Calu3 (cell line): ENCODE data around the gene SPRN. TPM values are rescaled to one million over a fixed set of nuclear protein-coding genes. Genes with fewer than 3 reads are reported as not detected.
"Not testable (repeated sequence)": the region's sequence is repeated elsewhere in the genome, so short reads cannot be mapped to it uniquely, and the experiment has no call there.

Experiments
- BruUV-seq: library from RNA; stranded (reverse); fragments of 400-500 nt; replicated peaks from 2 replicates; lab custom pipeline; 2021; lab: Mats Ljungman, UMichigan
- CTCF ChIA-PET: fragments of 300-600 bp; sonication (Branson Sonifier 250); formaldehyde crosslinking; loops from one replicate; lab custom pipeline; 2022; ENCODE audit warnings: antibody characterized with exemption; lab: Charles Lee
- DNase-seq: peaks from one replicate; pipeline ENCODE4 v3.0.0; 2022
- H3K27ac Mint-ChIP-seq: one replicate; pipeline ENCODE4 v1.8.0; 2022; ENCODE audit warnings: mixed read lengths; ENCODE audit not compliant: unreplicated experiment
- H3K27me3 Mint-ChIP-seq: one replicate; pipeline ENCODE4 v1.8.0; 2022; ENCODE audit warnings: mixed read lengths; ENCODE audit not compliant: unreplicated experiment
- H3K36me3 Mint-ChIP-seq: one replicate; pipeline ENCODE4 v1.8.0; 2022; ENCODE audit warnings: mild to moderate bottlenecking, moderate library complexity, mixed read lengths; ENCODE audit not compliant: insufficient read depth, unreplicated experiment
- H3K4me1 Mint-ChIP-seq: one replicate; pipeline ENCODE4 v1.8.0; 2022; ENCODE audit warnings: mild to moderate bottlenecking, low read depth, mixed read lengths; ENCODE audit not compliant: unreplicated experiment
- H3K4me3 Mint-ChIP-seq: one replicate; pipeline ENCODE4 v1.8.0; 2022; ENCODE audit warnings: mild to moderate bottlenecking, low read depth, moderate library complexity, mixed read lengths; ENCODE audit not compliant: unreplicated experiment
- H3K9me3 Mint-ChIP-seq: one replicate; pipeline ENCODE4 v1.8.0; 2022; ENCODE audit warnings: low read depth, mixed read lengths; ENCODE audit not compliant: unreplicated experiment
- intact Hi-C: fragments of 100-400 bp; cut with micrococcal nuclease; formaldehyde crosslinking; loops from one replicate; pipeline ENCODE4 v1.10.0; 2022; ENCODE audit not compliant: unreplicated experiment
- total RNA-seq: library from RNA; stranded (reverse); gene quantifications from 2 replicates; pipeline ENCODE4 v1.2.3, GENCODE V29; 2022
- TF ChIP-seq, protein P1 (sequence below): fragments of 200-600 bp; IDR thresholded peaks from one replicate; pipeline ENCODE4 v1.8.0; 2022; ENCODE audit warnings: antibody characterized with exemption; ENCODE audit not compliant: unreplicated experiment

The SPRN gene
- total RNA-seq, 1 experiment from 2014 or later: not detected

DNA sequence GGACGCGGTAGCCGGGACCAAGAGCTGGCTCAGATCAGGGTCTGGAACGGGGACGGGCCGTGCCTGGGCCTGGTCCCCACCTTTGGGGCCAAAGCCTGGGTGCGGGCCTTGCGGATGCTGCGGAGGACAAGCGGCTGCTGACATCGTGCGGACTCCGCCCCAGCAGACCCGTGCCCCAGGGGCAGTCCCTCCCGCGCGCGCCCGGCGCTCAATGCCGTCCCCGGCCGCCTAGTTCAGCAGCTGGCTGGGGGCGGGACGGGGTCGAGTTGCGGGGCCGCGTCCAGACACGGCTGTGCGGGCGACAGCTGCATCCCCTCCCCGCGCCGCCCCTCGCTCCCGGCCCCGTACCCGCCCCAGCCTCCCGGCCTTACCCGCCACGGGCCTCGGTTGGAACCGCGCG lies 323 bp downstream of the SPRN start:
- H3K4me3 Mint-ChIP-seq, H3K27me3 Mint-ChIP-seq, BruUV-seq, intact Hi-C loops, H3K27ac Mint-ChIP-seq, H3K9me3 Mint-ChIP-seq, H3K4me1 Mint-ChIP-seq, DNase-seq, CTCF ChIA-PET: not testable (repeated sequence)
- H3K36me3 Mint-ChIP-seq: peaks cover 14% of the 10 kb centered on the region

DNA sequence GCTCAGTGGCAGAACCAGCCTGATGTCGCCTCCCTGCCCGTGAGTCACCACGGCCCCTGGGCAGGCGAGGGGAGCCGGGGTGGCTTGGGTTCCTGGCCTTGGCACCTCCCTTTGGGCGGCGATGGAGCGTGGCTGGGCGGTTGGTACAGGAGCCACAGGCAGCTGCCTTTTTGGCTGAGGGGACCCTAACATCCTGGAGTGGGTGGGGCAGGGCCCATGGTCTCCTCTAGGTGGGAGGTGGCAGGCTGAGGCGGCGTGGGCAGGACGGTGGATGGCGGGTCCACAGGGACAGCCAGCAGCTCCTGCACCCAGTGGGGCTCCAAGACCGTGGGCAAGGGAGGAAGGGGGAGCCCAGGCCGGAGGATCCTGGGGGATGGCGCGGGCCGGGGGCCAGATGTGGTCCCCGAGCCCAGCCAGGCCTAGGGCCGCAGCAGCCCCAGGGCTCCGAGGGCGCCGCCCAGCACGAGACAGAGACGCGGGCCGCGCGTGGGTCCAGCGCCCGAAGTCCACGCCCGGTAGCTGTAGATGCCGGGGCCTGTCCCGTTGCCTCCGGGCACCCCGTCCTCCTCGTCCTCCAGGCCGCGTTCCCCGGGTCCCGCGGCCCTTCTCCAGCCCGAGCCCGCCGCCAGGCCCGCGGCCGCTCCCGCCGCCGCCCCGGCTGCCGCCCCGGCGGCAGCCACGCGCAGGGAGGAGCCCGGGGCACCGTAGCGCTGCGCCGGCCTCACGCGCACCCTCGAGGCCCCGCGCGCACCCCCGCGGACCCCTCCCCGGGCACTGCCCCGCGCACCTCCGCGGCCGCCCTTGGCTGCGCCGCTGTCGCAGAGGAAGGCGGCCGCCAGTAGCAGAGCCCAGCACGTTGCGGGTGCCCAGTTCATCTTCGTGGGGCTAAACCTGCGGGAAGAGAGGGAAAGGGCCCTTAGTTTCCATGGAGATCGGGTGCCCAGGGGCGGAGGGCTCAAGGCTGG lies 1.3 kb downstream of the SPRN start:
- CTCF ChIA-PET: no interaction called here
- H3K36me3 Mint-ChIP-seq: peaks cover 14% of the 10 kb centered on the region
- no peaks in the 10 kb centered on the region for H3K9me3 Mint-ChIP-seq
- intact Hi-C loops: no loop called here
- no peak for DNase-seq
- no TSS peak for BruUV-seq
- H3K4me1 Mint-ChIP-seq: no peaks in the 10 kb centered on the region
- TF ChIP-seq, protein P1, sequence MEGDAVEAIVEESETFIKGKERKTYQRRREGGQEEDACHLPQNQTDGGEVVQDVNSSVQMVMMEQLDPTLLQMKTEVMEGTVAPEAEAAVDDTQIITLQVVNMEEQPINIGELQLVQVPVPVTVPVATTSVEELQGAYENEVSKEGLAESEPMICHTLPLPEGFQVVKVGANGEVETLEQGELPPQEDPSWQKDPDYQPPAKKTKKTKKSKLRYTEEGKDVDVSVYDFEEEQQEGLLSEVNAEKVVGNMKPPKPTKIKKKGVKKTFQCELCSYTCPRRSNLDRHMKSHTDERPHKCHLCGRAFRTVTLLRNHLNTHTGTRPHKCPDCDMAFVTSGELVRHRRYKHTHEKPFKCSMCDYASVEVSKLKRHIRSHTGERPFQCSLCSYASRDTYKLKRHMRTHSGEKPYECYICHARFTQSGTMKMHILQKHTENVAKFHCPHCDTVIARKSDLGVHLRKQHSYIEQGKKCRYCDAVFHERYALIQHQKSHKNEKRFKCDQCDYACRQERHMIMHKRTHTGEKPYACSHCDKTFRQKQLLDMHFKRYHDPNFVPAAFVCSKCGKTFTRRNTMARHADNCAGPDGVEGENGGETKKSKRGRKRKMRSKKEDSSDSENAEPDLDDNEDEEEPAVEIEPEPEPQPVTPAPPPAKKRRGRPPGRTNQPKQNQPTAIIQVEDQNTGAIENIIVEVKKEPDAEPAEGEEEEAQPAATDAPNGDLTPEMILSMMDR: no peak
- no peak overlapping the region for H3K27ac Mint-ChIP-seq
- no peak overlapping the region for H3K4me3 Mint-ChIP-seq
- H3K27me3 Mint-ChIP-seq: no peaks in the 10 kb centered on the region

DNA sequence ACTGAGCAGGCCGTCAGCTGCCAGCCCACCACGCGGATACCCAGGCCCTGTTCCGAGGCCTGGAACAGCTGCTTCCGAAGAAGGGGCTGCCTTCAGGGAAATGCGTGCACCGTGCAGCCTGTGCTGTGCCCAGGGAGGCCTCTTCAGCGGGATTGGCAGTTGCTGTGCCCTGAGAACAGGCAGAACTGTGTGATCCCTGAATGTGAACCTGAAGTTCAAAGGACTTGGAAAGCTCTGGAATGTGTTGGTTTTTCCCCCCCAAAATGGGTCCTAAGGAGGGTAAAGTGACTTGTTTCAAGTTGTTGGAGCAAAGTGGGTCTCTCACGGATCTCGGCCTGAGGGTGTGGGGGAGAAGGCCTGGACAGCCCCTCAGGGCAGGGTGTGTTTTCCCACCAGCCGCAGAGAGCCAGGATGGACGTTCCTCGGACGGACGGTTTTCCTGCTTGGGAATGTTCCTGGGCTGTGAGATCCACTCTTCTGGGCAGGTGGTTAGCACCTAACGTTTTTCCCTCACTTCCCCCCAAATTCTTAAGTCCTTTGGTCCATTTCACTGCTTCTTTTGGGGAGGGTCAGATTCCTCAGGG lies 2.1 kb downstream of the SPRN start:
- Mint-ChIP-seq H3K27me3 (no peaks in the 10 kb centered on the region), H3K36me3 (peaks cover 14% of the 10 kb centered on the region), H3K4me1 (no peaks in the 10 kb centered on the region), H3K27ac (no peak overlapping the region), H3K9me3 (no peaks in the 10 kb centered on the region), H3K4me3 (no peak overlapping the region)
- CTCF ChIA-PET: no interaction called here
- no peak for DNase-seq
- TF ChIP-seq, protein P1: no peak
- BruUV-seq: no TSS peak
- intact Hi-C loops: no loop called here

DNA sequence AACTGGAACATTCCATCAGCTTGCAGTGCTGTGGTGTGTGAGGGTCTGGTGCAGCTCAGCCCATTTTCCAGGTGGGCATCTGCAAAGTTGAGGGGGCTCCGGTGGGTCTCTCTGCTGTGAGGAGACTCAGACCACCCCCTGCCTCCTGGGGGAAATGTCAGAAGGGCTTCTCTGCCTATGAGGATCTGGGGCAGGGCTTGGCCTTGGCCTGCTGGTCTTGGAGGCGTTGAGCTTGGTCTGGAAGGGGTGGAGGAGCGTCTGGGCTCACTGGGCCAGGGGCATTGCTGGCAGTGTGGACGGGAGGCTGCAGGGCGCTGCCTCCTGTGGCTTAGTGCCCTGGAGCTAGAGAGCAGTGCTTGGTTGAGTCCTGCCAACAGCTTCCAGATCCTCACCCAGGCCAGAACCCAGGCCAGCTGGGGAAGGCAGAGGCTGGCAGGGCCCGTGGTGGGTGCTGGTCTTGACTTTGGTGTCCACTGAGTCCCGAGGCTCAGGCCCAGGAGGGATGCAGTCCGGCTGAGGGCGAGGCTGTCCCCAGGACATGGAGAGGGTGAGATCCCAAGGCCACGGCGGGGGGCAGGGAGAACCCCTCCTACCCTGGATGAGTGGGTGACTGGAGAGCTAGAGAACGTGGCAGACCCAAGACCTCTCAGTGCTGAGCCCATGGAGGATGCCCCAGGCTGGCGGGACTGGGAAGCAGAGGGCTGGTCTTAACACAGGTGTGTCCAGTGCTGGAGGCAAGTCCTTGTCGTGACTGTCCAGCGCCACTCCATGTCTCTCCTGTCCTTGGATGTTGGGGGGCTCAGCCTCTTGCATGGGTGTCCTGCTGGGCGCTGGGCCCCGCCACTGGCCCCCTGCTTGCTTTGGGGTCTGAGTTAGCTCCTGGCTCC lies 2.8 kb downstream of the SPRN start:
- CTCF ChIA-PET: no interaction called here
- no peak overlapping the region for H3K4me3 Mint-ChIP-seq

More for the DNA sequence above, 2.8 kb downstream of the SPRN start:
- intact Hi-C loops: no loop called here
- Mint-ChIP-seq H3K4me1 (no peaks in the 10 kb centered on the region), H3K27ac (no peak overlapping the region), H3K27me3 (no peaks in the 10 kb centered on the region), H3K9me3 (no peaks in the 10 kb centered on the region), H3K36me3 (peaks cover 14% of the 10 kb centered on the region)
- DNase-seq: no peak
- no TSS peak for BruUV-seq
- TF ChIP-seq, protein P1: no peak
